ENCODE measurements around the gene EPHB1.
"Not testable (repeated sequence)": the region's sequence is repeated elsewhere in the genome, so short reads cannot be mapped to it uniquely, and the experiment has no call there.

The EPHB1 gene

GRCh38 chr3:135084976-135085375, 289.9 kb downstream of the EPHB1 start:
- DNase-seq (ENCODE audit: low read depth) = no peak

GRCh38 chr3:135085652-135086436, 290.8 kb downstream of the EPHB1 start:
- DNase-seq (ENCODE audit: low read depth) = no peak

GRCh38 chr3:135087782-135088181, 292.7 kb downstream of the EPHB1 start:
- DNase-seq (ENCODE audit: low read depth) = no peak

DNA sequence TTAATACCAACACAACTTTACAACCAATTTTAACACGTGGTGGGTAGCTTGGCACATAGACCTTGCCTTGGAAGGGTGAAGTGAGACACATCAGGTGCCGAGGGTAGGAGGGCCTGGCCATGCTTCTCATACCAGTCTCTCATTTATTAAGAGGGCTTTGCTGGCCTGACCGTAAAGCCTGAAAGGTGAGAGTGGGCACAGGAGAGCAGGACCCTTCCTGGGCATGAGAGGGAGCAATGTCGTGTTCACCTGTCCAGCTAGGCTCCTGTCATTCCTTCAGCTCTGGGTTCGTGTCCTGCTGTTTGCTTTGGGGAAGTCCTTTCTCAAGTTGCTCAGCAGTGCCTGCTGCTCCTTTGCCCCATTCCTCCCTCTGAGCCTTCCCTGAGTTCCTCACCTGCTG, 294.4 kb downstream of the EPHB1 start:
- no peak for DNase-seq (ENCODE audit: low read depth)

DNA sequence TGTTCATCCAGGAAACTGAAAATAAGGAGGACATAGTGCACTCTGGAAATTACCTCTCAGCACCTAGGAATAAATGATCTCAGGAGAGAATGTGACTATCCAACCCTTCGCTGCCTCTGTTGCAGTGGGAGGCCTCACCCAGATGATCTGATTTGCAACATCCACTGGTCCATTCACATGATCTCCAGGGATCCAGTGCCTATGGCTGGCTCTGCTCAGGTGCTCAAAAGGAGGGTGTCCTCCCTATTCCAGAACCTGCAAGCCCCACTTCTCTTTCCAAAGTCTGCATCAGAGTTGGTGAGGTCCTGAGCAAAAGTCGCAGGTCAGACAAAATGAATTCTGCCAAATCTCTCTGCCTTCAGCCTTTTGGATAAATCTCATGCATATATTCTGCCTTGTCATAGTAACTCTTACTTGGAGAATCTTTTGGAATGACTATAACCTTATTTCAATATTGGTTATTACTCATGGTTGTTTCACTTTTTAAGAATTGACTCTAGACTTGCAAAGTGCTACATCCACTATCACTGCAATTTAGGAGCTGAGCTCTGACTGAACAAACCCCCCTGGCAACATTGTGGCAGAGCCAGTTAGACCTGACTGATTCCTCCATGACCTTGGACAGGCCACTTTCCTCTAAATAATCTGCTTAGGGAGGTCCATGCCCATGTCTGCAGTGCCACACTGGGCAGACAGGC, 295.1 kb downstream of the EPHB1 start:
- no peak for DNase-seq (ENCODE audit: low read depth)

DNA sequence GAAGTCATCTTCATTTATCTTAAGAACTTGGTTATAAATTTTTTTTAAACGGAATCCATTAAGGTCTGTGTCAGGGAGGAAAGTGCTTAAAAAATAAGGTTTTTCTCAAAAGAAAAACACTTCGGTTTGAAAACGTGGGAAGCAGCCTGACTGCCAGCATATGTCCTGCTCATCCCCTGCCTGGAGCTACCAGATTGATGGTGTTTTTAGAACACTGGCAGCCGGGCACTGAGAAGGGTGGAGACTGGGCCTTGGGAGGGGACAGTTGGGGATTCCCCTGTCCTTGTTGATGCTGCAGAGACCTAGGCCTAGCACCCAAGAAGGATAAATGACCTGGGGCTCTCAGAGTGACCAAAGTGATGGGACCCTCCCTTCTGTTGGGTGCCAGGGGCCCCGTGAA, 296.9 kb downstream of the EPHB1 start:
- no peak for DNase-seq (ENCODE audit: low read depth)

GRCh38 chr3:135093121-135093520, 298.1 kb downstream of the EPHB1 start:
- DNase-seq (ENCODE audit: low read depth) = no peak

DNA sequence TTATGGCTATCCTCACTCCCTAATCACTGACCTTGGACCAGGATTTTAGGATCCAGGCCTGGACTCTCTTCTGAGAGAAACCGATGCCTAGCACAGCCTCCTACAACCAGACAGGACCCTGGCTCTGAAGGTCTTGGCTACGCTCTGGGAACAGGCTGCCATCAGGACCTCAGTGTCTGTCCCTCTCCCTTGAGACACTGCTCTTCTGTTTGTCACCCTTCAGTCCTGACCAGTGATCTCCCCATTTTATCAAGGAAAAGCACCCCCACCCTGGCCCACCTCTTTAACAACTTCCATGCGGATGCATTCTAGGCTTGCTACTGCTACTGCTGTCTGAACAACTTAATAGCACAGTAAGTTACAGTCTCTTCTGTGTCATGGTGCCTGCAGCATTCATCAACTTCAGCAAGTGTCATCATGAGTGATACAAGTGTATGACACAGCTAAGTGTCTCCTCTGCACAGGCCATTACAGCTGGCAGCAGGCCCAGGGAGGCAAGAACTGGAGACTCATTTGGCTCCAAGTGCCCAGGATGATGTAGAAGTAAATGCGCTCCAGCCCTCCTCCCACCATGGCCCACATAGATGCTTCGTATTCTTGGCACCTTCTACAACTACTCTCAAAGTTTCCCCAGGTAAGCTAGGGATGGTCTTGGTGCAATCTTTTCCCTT, 302.4 kb downstream of the EPHB1 start:
- no peak for DNase-seq (ENCODE audit: low read depth)

DNA sequence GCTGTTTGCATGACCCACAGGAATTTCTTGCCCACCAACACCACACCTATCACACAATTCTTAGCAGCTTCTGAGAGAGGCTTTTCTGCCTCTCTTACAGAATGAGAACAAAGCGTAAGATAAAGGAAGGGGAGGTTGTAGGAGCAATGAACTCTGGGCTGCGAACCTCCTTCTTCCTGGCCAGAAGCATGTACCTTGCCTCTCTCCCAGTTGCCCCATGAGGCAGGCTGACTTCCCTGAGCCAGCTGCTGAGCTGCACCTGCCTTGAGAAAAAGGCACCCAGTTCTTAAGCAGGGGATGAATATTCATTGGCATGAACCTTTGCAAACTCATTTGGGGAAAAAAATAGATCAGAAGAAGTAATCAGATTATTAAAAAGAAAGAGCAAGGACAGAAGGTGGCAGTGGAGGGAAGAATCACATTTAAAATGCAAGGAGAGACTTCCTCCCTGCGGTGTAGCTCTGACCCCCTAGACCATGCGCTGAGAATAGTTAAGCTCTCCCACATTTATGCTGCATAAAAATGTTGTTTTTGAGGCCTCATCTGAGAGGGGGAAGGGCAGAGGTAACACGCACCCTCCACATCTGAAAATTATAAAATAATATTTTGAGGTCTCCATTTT, 304.8 kb downstream of the EPHB1 start:
- DNase-seq (ENCODE audit: low read depth) = no peak

DNA sequence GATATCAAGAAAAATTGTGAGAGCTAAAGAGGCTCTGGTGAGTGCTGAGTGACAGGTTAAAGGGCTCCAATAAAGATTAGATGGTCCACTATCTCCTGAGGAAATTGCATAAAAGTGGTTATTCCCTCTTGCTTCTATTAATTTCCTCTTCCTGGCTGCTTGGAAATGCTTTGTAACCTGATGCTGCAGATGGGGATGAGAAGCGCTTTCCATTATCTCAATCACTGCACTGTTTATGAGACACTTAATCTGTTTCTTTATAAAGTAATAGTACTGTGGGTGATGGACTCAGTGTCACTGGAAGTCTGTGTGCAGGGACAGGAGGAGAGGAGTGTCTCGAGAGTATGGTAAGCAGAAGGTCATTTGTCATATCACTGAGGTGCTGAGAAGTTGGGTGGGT, 305.3 kb downstream of the EPHB1 start:
- DNase-seq (ENCODE audit: low read depth) = no peak

DNA sequence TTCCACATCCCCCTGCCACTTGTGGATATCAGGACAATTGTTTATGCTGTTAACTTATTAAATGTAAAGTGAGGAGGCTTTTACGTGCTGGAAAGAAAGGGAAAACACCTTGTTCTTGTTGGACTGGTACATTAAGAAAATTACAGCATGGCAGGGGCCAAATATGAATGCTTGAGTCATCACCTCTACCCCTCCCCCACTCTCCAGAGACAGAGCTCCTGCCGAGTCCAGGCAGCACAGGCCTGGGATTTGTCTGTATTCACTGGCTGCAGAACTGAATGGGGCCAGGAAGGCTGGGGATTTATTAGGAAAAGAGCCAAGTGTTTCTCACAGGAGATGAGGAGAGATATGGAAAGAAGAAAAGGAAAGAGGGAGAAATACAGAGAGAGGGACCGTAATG, 308.9 kb downstream of the EPHB1 start:
- DNase-seq (ENCODE audit: low read depth) = no peak

GRCh38 chr3:135106445-135106844, 311.4 kb downstream of the EPHB1 start:
- DNase-seq (ENCODE audit: low read depth) = no peak

DNA sequence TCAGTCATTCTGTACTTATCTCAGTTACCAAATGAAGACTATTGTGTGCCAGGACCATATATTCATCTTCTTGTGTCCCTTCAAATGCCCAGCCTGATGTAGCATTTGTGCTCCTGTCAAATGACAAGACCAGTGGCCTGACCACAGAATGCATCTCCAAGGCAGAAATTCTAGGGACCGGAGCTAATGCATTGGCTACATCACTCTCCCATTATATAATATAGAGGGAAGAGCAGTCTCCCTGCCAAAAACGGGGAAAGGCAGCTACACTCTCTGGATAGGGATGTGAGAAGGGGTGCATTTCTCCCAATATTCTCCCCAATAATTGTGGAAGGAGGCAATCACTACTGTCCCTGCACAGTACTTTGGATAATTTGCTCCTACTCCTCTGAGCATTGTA, 312.0 kb downstream of the EPHB1 start:
- DNase-seq (ENCODE audit: low read depth) = no peak

DNA sequence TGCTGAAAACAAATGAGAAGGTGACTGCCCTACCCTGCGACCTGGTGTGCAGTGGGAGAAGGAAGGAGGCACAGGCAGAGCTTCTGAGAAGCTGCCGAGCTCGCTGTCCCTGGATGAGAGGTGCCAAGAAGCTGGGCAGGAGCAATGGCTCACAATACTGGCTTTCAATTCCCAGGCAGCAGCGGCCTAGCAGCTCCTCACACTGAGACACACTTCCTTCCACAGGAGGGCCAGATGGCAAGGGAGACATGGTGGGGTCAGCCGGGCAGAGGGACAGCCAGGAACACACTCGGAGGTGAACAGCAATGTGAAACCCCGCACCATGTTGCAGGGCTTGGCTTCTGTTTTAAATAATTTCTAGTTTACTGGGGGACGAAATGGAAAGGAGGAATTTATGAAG, 314.6 kb downstream of the EPHB1 start:
- no peak for DNase-seq (ENCODE audit: low read depth)

DNA sequence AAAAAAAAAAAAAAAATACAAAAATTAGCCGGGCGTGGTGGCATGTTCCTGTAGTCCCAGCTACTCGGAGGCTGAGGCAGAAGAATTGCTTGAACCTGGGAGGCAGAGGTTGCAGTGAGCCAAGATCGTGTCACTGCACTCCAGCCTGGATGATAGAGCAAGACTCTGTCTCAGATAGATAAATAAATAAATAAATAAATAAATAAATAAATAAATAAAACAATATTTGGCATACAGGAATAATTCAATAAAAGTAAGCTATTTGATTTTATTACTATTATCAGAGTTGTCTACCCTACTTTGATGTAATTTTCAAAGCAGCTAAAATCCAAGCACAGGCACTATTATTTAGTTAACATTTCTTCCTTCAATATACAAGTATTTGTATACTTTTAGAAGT, 319.5 kb downstream of the EPHB1 start:
- not testable (repeated sequence) for DNase-seq (ENCODE audit: low read depth)

DNA sequence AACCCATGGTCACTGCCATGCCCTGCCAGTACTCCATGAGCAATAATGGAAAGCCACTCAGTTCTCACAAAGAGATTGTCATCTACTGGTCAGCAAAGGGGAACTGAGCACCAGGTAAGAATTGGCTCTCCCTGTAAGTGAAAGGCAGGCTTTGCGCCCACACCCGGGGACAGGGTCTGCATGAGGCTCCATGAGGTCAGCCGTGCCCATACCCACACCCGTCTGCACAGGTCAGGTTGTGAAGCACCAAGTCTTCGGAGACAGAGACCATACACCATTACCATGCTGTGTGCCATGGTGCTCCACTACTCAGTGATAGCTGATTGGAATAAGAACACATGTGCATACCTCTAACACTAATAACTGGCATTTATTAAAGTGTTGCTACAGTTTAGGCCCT, 322.9 kb downstream of the EPHB1 start:
- no peak for DNase-seq (ENCODE audit: low read depth)

GRCh38 chr3:135118792-135119191, 323.7 kb downstream of the EPHB1 start:
- no peak for DNase-seq (ENCODE audit: low read depth)

DNA sequence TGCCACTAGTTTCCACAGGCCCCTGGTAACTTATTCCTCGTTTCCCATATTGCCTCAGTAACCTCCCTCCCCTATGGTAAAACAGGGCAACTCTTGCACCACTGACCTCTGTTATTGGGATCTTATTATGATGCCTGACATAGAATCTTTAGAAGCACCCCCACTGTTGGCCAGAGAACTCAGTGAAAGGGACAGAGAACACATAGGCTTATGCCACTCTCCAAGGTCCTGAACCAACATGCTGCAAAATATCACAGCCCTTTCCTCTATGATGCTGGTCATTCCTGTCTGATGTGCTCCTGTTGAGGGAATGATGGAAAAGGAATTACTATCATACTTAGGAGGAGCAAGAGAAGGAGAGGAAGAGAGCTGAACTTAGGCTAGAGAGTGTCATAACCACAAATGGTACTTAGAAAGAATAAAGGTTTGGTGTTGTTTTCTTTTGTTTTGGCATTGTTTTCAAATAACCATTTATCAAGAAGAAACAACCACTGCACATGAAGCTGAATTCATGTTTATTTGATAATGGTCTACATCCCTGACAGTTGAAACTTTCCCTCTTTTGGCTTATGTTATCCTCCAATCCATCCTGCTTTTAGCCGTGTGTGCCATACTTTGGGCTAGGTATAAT, 330.2 kb downstream of the EPHB1 start:
- no peak for DNase-seq (ENCODE audit: low read depth)

GRCh38 chr3:135127946-135128470, 332.9 kb downstream of the EPHB1 start:
- no peak for DNase-seq (ENCODE audit: low read depth)

- DNase-seq (ENCODE audit: low read depth) = no peak
These were observed 333.8 kb downstream of the EPHB1 start for GRCh38 chr3:135128818-135129217.

- no peak for DNase-seq (ENCODE audit: low read depth)
These were observed 336.2 kb downstream of the EPHB1 start for GRCh38 chr3:135131290-135131689.
